Fibroblast of lung (primary cell): ENCODE results near the gene SF3B4. TPM values are rescaled to one million over a fixed set of nuclear protein-coding genes. Genes with fewer than 3 reads are reported as not detected.
"Not testable (repeated sequence)": the region's sequence is repeated elsewhere in the genome, so short reads cannot be mapped to it uniquely, and the experiment has no call there.

Source experiments
- DNase-seq, 2 donors: peaks; one replicate each; pipeline versions ENCODE4 v3.0.0 to v3.0.0-alpha.2; 2010; ENCODE audit warnings: low read depth in 2 of 2
- H2AFZ ChIP-seq: 2 replicates; pipeline ENCODE4 v1.5.1; 2012; ENCODE audit warnings: low read length, control low read depth, inconsistent platforms
- H3K27ac ChIP-seq: 2 replicates; pipeline ENCODE4 v1.5.1; 2011; ENCODE audit warnings: low read length, control low read depth; ENCODE audit not compliant: insufficient read depth
- H3K27me3 ChIP-seq: 2 replicates; pipeline ENCODE4 v1.5.1; 2011; ENCODE audit warnings: mild to moderate bottlenecking, low read length; ENCODE audit not compliant: control insufficient read depth, insufficient read depth
- H3K36me3 ChIP-seq: 2 replicates; pipeline ENCODE4 v1.5.1; 2011; ENCODE audit warnings: low read length; ENCODE audit not compliant: control insufficient read depth, insufficient read depth
- H3K4me1 ChIP-seq: 2 replicates; pipeline ENCODE4 v1.5.1; 2011; ENCODE audit warnings: low read length; ENCODE audit not compliant: control insufficient read depth, insufficient read depth; ENCODE audit errors: extremely low read depth
- H3K4me2 ChIP-seq: 2 replicates; pipeline ENCODE4 v1.5.1; 2011; ENCODE audit warnings: low read length, control low read depth; ENCODE audit not compliant: insufficient read depth; ENCODE audit errors: extremely low read depth
- H3K4me3 ChIP-seq, 4 experiments: fragments of 200-600 bp in 1 of 4; sonication (generic) in 1 of 4; replicated peaks in 1 of 4; 2 replicates each; pipeline ENCODE4 v1.5.1; 2011 to 2016; ENCODE audit warnings: low read length in 4 of 4, low read depth in 3 of 4, mild to moderate bottlenecking in 3 of 4, control low read depth in 2 of 4, inconsistent platforms in 1 of 4, mixed read lengths in 1 of 4; ENCODE audit not compliant: insufficient read depth in 1 of 4; ENCODE audit errors: control extremely low read depth in 1 of 4
- H3K79me2 ChIP-seq: 2 replicates; pipeline ENCODE4 v1.5.1; 2012; ENCODE audit warnings: mild to moderate bottlenecking, low read length, inconsistent platforms; ENCODE audit not compliant: control insufficient read depth, insufficient read depth
- H3K9ac ChIP-seq: 2 replicates; pipeline ENCODE4 v1.5.1; 2011; ENCODE audit warnings: mild to moderate bottlenecking, low read length, control low read depth; ENCODE audit not compliant: insufficient read depth
- H3K9me3 ChIP-seq: 2 replicates; pipeline ENCODE4 v1.5.1; 2012; ENCODE audit warnings: low read depth, low read length; ENCODE audit not compliant: control insufficient read depth, insufficient read depth
- H4K20me1 ChIP-seq: 2 replicates; pipeline ENCODE4 v1.5.1; 2011; ENCODE audit warnings: low read length; ENCODE audit not compliant: control insufficient read depth, insufficient read depth; ENCODE audit errors: extremely low read depth
- CTCF ChIP-seq, 2 donors: IDR thresholded peaks in 1 of 2; conservative IDR thresholded peaks in 1 of 2; 1 replicate in 1 of 2; 2 replicates in 1 of 2; pipeline ENCODE4 v1.5.1; 2011 to 2012; ENCODE audit warnings: low read length in 2 of 2, control low read depth in 1 of 2, inconsistent platforms in 1 of 2, low read depth in 1 of 2, mild to moderate bottlenecking in 1 of 2
- EZH2 ChIP-seq: IDR thresholded peaks from 2 replicates; pipeline ENCODE4 v1.5.1; 2012; ENCODE audit warnings: low read length, control low read depth, mild to moderate bottlenecking; ENCODE audit errors: missing control alignments
- polyA plus RNA-seq, 2 donors: library from polyadenylated mRNA; depleted of rRNA in 1 of 2; stranded (reverse) in 1 of 2; unstranded in 1 of 2; fragments of >200 nt; gene quantifications; 2 replicates each; pipeline ENCODE4 v1.2.1, GENCODE V29; 2011 to 2012; ENCODE audit warnings: missing spikeins in 1 of 2
- total RNA-seq: library from RNA; depleted of rRNA; stranded (reverse); fragments of >200 nt; gene quantifications from 2 replicates; pipeline ENCODE4 v1.2.1, GENCODE V29; 2014

Gene SF3B4
- total and polyA plus RNA-seq, 2 donors (not counting 1 experiment from before 2014, with no cell fraction given): 9.9 to 29.9 TPM

GRCh38 chr1:149962039-149962647 is 34.5 kb upstream of the SF3B4 start:
- H3K27me3 ChIP-seq: no peaks in the 10 kb centered on the region
- TF ChIP-seq CTCF (conservative IDR thresholded peaks at IDR 0.05 in 1 of 2, IDR thresholded peaks at IDR 0.05 in 1 of 2; ENCODE audit: low read depth in 1 of 2, low read length in 2 of 2): peak; percentile 60 to 63
- TF ChIP-seq EZH2: no peak
- no peak overlapping the region for H3K4me3 ChIP-seq
- no peaks in the 10 kb centered on the region for H3K4me1 ChIP-seq
- H2AFZ ChIP-seq: no peak overlapping the region
- H4K20me1 ChIP-seq: no peaks in the 10 kb centered on the region
- no peak overlapping the region for H3K27ac ChIP-seq
- H3K36me3 ChIP-seq: peaks cover 10% of the 10 kb centered on the region
- no peak overlapping the region for H3K4me2 ChIP-seq
- DNase-seq: peak; percentile 75 to 89
- H3K9ac ChIP-seq: no peak overlapping the region
- H3K9me3 ChIP-seq: no peaks in the 10 kb centered on the region
- no peaks in the 10 kb centered on the region for H3K79me2 ChIP-seq

GRCh38 chr1:149957548-149957947 is 29.9 kb upstream of the SF3B4 start:
- not testable (repeated sequence) for H3K36me3 ChIP-seq

GRCh38 chr1:149949911-149950310 is 22.3 kb upstream of the SF3B4 start:
- Histone ChIP-seq H3K27ac (no peak overlapping the region), H3K36me3 (peaks cover 7% of the 10 kb centered on the region), H3K79me2 (no peaks in the 10 kb centered on the region), H3K4me1 (no peaks in the 10 kb centered on the region), H3K9me3 (no peaks in the 10 kb centered on the region), H2AFZ (no peak overlapping the region), H4K20me1 (no peaks in the 10 kb centered on the region), H3K27me3 (no peaks in the 10 kb centered on the region), H3K4me2 (no peak overlapping the region), H3K9ac (no peak overlapping the region), H3K4me3 (no peak overlapping the region)
- no peak for TF ChIP-seq EZH2
- no peak for TF ChIP-seq CTCF (conservative IDR thresholded peaks at IDR 0.05 in 1 of 2, IDR thresholded peaks at IDR 0.05 in 1 of 2; ENCODE audit: low read depth in 1 of 2, low read length in 2 of 2)
- no peak for DNase-seq

More at GRCh38 chr1:149957548-149957947, 29.9 kb upstream of the SF3B4 start:
- not testable (repeated sequence) for H2AFZ ChIP-seq, H3K4me1 ChIP-seq, H3K27me3 ChIP-seq, H3K4me2 ChIP-seq, H3K27ac ChIP-seq, H3K79me2 ChIP-seq, H3K9me3 ChIP-seq, H3K9ac ChIP-seq, H3K4me3 ChIP-seq, H4K20me1 ChIP-seq, DNase-seq
